ENCODE data around the gene ADGRA1.

The ADGRA1 gene

GRCh38 chr10:133075346-133076137 is 12.2 kb upstream of the ADGRA1 start:
- TF ChIP-seq ISL1 (CRISPR knock-in tag; IDR thresholded peaks at IDR 0.05) (no peak), ZFP3 (CRISPR knock-in tag; IDR thresholded peaks at IDR 0.05) (no peak), POU6F1 (CRISPR knock-in tag; IDR thresholded peaks at IDR 0.05; ENCODE audit: borderline replicate concordance, low read depth) (no peak), ZFP30 (CRISPR knock-in tag; IDR thresholded peaks at IDR 0.05) (no peak), TOX (CRISPR knock-in tag; IDR thresholded peaks at IDR 0.05; ENCODE audit: borderline replicate concordance) (no peak), ZC3H10 (CRISPR knock-in tag; IDR thresholded peaks at IDR 0.05) (no peak), OSR1 (CRISPR knock-in tag; IDR thresholded peaks at IDR 0.05) (no peak), ARNTL (CRISPR knock-in tag; IDR thresholded peaks at IDR 0.05; ENCODE audit: borderline replicate concordance, low read depth) (no peak), ZNF70 (CRISPR knock-in tag; IDR thresholded peaks at IDR 0.05) (no peak), CSRNP3 (CRISPR knock-in tag; IDR thresholded peaks at IDR 0.05) (no peak), ESRRG (CRISPR knock-in tag; IDR thresholded peaks at IDR 0.05) (no peak), SNAI2 (CRISPR knock-in tag; IDR thresholded peaks at IDR 0.05) (no peak), CREB5 (CRISPR knock-in tag; IDR thresholded peaks at IDR 0.05; ENCODE audit: low read depth) (no peak), PPARA (CRISPR knock-in tag; IDR thresholded peaks at IDR 0.05; ENCODE audit: borderline replicate concordance) (no peak)
- no peak for ATAC-seq

GRCh38 chr10:133076274-133077038 is 11.3 kb upstream of the ADGRA1 start:
- ATAC-seq, result no peak
- TF ChIP-seq ZNF565 (CRISPR knock-in tag; conservative IDR thresholded peaks at IDR 0.05; ENCODE audit: low read depth), result no peak
- TF ChIP-seq CREB5 (CRISPR knock-in tag; IDR thresholded peaks at IDR 0.05; ENCODE audit: low read depth), result no peak
- TF ChIP-seq CSRNP3 (CRISPR knock-in tag; IDR thresholded peaks at IDR 0.05), result no peak
- no peak for TF ChIP-seq SNAI2 (CRISPR knock-in tag; IDR thresholded peaks at IDR 0.05)
- TF ChIP-seq PATZ1 (CRISPR knock-in tag; IDR thresholded peaks at IDR 0.05; ENCODE audit: borderline replicate concordance), result no peak
- no peak for TF ChIP-seq ISL1 (CRISPR knock-in tag; IDR thresholded peaks at IDR 0.05)
- no peak for TF ChIP-seq ZNF8 (CRISPR knock-in tag; IDR thresholded peaks at IDR 0.05)
- TF ChIP-seq CSDC2 (CRISPR knock-in tag; IDR thresholded peaks at IDR 0.05), result no peak
- TF ChIP-seq ZNF70 (CRISPR knock-in tag; IDR thresholded peaks at IDR 0.05), result no peak
- no peak for TF ChIP-seq ZFP3 (CRISPR knock-in tag; IDR thresholded peaks at IDR 0.05)
- no peak for TF ChIP-seq GLIS3 (CRISPR knock-in tag; IDR thresholded peaks at IDR 0.05)
- no peak for TF ChIP-seq TCF4 (CRISPR knock-in tag; IDR thresholded peaks at IDR 0.05; ENCODE audit: borderline replicate concordance)
- no peak for TF ChIP-seq TOX (CRISPR knock-in tag; IDR thresholded peaks at IDR 0.05; ENCODE audit: borderline replicate concordance)
- TF ChIP-seq OSR1 (CRISPR knock-in tag; IDR thresholded peaks at IDR 0.05), result no peak
- no peak for TF ChIP-seq ZC3H10 (CRISPR knock-in tag; IDR thresholded peaks at IDR 0.05)
